Renal pelvis (tissue), 4 donors: ENCODE results near the gene TPP2. TPM values are rescaled to one million over a fixed set of nuclear protein-coding genes. Genes with fewer than 3 reads are reported as not detected.
A peak's percentile ranks its signal among the peaks of the same experiment; 100 is the strongest.

Source experiments
- DNase-seq: peaks from one replicate; pipeline ENCODE4 v3.0.0-alpha.2; 2013
- polyA plus RNA-seq, 3 donors: library from polyadenylated mRNA; unstranded; fragments of 120-200 nt; gene quantifications; one replicate each; pipeline ENCODE4 v1.2.1, GENCODE V29; 2013; ENCODE audit not compliant: insufficient read length in 3 of 3

The TPP2 gene
- polyA plus RNA-seq, 3 donors: 53.2 to 61.5 (median 59.3) TPM

DNA sequence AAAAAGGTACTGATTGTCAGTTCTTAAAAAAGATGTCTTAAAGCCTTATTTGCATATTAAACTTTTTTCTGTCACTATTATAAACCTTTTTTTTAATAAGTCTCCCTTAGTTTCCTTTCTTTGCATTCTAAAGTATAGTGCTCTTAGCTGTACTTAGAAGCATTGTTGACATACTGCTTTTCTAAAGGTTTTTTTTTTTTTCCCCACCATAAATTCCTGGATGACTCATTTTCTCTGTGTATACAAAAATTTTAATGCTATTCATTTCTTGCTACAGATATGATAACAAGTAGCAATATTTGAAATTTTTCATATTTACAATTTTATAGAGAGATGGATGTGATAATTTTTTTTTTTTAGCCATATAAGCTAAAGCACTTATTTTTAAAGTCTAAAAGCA lies 54.6 kb downstream of the TPP2 start:
- no peak for DNase-seq

DNA sequence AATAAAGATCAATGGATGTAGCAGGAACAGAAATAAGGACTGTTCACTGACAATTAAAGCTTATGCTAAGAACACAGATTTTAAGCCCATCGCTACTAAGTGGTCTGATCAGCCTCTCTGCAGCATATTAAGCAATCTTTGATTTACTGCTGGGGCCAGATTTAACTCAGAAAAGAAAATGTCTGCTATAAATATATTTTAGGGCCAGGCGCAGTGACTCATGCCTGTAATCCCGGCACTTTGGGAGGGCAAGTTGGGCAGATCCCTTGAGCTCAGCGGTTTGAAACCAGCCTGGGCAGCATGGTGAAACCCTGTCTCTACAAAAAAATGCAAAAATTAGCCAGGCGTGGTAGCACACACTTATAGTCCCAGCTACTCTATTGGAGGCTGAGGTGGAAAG lies 55.1 kb downstream of the TPP2 start:
- no peak for DNase-seq

DNA sequence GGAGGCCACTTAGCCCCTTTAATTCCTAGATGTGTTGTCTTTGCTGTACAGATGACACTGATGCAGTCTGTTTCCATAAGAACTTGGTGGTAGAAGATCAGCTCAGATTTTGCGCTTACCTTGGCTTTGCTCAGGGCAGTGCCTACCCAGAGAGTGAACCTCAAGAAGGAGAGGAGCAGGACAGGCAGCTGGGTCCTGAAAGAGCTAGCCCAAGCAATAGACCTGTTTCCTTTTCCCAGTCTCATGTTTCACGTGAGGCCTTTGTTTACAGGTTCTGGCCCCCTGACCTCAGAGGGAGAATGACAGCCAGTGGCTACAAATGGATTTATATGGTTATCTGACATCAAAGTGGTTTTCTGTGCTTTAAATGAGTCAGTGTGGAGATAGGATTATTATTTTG lies 58.0 kb downstream of the TPP2 start:
- DNase-seq: no peak

DNA sequence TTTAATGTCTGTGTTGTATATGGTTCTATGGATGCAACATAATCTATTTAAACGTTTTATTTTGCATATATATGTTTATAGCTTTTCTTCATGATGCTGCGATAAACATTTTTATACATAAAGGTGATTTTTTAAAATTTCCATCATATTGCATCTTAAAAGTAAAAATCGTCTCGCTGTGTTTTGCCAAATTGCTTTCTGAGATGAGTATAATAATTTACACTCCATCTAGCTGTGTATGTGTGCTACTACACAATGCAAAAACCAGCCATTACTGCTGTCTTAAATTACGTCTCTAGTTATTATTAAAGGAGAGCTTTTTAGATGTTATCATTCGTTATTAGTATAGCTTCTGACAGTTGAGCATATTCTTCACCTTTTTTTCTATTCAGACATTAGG lies 60.8 kb downstream of the TPP2 start:
- DNase-seq: no peak

DNA sequence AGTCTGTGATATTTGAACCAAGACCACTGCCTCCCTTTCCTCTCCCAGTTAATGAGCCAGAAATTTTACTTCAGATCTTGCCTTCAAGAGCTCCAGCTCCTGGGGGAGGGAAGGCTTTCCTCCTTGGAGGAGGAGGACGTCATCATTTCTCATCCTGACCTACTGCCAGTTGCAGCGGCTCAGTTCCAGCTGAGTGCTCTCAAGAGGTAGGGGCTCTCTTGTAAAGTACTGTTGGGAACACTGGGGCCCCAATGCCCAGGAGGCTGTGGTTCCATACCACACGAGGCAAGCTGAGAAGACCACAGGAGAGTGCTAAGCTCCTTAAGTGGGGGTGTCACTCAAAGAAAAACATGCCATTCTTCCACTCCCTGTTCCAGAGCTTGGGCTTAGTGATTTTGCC lies 61.9 kb downstream of the TPP2 start:
- peak; percentile 62 for DNase-seq

DNA sequence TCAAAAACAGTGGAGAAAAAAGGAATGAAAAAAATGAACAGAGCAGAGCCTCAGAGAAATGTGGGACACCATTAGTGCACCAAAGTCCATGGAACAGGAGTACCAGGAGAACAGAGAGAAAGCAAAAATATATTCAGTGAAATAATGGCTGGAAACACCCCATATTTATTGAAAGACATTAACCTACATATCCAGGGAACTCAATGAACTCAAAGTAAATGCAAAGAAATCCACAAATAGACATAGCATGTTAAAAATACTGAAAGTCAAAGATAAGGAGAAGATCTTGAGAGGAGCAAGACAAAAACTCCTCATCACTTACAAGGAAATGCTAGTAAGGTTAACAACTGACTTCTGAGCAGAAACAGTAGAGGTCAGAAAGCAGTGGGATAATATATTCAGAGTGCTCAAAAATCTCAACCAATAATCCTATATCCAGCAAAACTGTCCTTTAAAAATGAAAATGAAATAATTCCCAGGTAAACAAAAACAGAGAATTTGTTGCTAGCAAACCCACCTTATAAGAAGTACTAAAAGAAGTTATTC lies 62.5 kb downstream of the TPP2 start:
- DNase-seq: no peak

DNA sequence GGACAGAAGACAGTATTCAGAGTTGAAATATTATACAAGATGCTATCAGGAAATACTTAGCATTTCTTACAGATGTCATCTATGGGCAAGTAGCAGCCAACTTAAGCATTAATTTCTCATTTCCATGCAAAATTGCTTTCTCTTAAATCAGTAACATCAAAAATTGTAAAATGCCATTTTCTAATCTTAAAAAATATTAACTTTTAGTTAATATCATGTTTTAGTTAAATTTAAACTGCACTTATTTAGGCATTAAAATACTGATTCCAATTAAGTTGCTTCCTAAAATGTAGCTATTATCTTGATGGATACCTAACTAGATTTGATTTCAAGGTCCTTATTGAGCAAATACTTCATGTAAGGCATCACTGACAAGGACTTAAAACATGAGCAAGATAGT lies 70.2 kb downstream of the TPP2 start:
- no peak for DNase-seq

DNA sequence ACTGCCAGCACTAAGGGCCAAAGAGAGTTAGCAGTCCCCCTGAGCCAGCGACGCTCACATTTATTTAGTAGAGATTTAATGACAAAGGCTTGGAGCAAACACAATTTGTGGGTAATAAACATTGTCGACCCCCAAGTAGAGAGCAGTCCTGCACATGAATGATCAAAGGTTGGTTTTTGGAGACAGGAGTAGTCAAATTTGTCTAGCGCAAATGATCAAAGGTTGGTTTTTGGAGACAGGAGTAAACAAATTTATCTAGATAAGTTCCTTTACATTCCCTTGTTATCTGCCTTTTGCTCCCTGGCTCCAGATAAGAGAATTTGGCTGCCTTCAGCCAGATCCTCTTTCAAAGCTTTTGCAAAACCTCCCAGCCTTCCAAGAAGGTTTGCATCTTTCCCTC lies 71.1 kb downstream of the TPP2 start:
- DNase-seq: no peak

DNA sequence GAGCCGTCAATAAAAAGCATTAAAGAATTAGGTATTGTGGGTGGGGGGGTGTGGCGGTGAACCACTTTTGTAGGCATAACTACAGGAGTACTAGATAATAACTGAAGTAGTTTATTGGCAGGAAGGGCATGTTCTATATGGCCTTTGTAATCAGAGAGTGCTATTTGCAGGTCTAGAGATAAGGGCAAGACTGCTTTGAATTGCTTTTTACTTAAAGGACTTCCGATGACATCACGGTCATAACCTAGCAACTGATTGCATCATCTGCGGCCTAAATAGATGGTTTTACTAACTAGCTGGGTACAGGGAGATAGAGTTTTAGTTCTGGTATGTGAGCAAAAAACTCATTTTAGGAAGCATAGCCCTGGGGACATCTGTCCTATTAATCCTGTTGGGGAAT lies 73.3 kb downstream of the TPP2 start:
- DNase-seq: no peak

DNA sequence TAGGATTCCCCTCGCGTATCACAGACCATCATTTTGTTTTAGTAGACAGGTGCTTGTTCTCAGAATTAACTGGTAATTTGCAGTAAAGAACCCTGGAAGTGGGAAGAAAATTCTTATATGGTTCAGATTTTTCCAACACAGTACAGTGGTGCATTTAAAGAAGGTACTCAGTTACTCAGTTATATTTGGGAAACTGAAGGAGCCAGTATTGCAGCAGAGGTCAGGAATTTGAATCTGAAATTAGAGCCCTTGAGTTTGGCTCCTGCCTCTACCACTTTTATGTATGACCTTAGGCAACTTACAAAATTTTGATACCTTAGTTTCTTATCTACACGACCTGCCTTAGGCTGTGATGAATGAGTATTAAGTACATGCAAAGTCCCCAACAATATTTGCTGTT lies 78.3 kb downstream of the TPP2 start:
- no peak for DNase-seq

DNA sequence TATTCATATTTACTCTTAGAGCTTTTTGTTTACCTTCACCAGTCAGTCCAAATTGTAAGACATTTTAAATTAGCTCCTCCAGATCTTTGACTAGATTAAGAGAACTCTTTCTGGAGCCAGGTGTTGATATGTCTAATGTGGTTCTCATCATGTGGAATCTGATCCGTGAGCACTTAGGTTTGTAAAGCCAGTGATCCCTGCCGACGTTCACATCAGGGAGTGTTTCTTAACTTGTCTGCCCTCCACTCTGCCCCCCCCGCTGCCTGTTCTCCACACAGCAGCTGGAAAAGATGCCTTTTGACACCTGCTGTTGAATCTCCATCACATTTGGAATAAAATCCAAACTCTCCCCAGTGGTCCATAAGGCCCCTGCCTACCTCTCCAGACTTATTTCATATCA lies 80.3 kb downstream of the TPP2 start:
- peak; percentile 60 for DNase-seq

DNA sequence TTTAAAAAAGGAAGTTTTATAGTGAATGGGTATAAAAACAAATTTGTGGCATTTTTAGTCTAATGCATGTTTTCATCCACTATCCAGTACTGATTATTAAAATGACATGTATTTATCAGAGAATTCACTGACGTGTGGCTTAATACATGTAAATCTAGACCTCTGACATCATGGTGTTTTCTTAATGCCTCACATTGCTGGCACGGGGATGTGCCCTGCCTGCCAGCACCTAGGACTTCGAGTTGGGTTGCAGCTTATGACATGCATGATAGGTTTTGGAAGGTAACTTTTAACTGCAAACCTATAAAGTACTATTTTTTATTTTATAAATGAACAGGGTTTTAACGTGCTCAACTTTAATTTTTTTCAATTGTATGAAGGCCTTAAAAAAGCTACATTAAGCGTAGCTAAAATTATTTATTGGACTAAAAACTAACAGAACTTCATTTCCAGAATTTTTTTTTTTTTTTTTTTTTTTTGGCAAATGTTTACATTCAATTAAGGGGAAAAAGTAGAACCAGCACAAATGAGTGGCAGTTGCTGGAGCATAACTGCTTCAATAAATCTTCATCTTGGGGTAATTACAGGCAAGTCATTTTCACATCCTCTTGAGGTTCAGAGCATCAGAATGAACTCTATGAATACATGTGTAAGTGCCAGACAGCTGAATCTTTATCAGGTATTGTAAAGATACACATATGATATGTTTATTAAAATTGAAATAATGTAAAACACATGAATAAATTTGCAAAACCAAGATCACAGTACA lies 81.7 kb downstream of the TPP2 start:
- peak; percentile 54 for DNase-seq

DNA sequence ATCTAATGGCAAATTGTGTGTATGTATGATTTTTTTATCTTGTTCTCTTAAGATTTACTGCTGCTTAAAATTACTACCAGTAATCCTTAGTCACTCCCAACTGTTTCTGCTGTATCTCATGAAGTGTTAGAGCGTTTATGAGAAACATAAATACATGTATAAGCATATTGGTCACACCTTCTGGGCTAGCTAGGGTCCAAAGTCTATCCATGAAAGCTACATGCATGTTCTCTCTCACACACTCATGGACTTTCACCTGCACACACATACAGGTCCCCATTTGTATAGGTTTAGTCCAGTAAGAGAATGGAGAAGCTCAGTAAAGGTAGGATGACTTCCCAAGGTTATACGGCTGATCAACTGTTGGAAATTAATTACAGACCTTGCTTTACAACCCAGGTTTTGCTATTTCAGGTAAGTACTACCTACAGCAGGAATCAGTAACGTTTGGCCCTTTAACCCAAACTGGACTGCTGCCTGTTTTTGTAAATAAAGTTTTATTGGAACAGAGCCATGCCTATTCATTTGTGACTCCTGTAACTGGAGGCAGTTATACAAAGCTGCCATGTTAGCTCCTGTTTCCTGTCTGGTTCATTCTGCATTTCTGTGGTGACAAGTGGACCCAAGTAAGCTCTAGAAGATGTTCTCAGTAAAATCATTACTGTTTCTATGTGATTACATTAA lies 82.8 kb downstream of the TPP2 start:
- DNase-seq: no peak

DNA sequence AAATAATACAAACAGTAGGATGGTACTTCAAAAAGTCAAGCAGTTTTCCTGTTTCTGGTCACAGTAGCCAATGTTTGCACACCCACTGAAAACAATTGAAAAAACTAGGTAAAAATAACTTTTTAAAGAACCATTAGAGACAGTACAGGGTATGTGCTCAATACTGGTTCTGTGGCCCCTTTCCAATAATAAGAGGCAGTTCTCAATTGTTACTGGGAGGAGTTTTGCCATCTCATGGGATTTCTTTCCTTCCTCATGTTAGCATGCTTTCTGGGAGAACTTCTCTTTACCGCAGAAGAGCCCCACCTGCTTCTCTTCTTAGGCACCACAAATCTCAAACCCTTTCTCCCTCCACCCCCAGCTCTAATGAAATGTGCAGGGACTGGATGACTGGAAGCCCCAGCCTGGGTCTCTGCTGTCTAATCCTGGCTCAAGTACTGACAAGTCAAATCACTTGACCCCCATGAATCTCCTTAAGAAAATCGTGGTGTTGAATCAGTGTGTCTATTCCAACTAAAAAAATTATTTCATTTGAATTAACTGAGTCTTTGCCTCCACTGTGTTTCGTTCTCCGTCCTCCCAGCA lies 83.4 kb downstream of the TPP2 start:
- DNase-seq: no peak

DNA sequence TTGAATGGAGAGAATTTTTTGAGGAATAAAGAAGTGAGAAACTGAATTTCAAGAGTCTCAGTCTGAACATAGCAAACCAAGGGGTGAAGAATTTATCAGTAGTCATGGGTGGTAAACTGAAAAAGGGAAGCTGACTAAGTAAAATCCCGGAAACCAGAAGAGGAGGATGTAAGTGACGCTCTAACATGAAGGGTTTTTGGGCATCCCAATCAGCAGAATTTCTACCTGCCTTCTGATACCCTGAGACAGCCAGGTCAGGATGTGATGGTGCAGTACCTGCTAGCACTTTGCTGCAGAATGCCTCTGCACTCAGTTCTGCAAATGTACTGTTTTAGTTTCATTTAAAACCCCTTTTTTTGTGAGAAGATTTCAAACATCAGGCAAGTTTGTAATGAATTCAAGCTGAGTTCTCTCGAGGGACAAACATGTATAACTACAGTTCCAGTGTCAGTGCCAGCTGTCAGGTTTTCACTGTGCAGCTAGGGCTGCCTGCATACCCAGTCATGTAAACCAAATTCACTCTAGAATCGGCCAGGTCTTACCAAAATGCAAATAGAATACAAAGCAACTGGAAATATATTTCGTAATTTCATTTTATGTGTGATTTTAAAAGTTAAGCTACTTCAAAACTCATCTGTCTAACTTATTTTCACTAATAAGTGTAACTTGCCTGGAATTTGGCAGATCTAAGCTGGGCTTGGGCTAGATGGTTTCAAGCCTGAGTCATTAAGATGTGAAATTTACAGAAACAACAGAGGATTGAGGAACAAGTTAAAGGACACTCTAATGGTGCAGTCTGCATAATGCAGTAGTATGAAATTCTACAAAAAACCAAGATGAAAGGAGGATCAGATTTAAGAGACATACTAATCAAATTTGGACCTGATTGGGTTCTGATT lies 84.3 kb downstream of the TPP2 start:
- DNase-seq: no peak

DNA sequence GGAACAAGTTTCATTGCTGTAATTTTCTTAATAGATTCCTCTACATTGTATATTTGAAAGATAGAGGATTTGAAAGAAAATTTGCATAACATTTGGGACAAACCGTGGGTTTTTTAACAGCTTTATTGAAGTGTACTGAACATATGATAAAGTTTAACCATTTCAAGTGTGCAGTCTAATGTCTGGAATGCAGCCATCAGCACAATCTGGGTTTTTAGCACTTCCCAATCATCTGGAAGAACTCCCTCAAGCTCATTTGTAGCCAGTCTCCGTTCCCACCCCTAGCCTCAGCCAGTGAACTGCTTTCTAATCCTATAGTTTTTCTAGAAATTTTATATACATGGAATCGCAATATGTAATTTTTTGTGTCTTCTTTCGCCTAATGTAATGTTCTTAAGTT lies 85.4 kb downstream of the TPP2 start:
- DNase-seq: no peak

DNA sequence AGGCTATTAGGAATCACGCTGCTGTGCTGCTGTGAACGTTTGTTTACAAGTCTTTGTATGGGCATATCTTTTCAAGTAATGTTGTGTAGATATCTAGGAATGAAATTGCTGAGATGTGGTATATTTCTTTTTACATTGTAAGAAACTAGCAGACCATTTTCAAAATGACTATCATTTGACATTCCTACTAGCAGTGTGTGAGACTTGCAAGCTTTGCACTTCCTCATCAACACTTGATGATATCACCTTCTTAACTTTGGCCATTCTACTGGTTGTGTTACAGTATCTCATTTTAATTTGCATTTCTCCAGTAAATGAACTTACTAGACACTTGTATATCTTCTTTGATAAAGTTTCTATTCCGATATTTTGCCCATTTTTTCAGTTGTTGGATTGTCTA lies 85.9 kb downstream of the TPP2 start:
- DNase-seq: no peak

DNA sequence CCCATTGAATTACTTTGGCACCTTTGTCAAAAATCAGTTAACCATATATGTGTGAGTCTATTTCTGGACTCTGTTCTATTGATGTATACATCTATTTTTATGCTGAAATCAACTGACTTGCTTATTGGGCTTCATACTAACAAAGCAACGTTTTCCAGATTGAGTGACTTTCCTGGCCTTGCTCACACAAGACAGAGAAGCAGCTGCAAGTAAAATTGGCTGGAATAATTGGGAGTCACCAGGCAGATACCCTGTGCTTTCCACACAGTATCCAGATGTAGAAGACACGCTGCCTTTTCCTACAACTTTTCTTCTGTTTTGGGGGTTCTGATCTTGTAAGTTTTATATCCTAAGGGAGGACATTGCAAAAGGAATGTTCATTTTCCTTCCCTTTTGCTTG lies 86.9 kb downstream of the TPP2 start:
- no peak for DNase-seq

DNA sequence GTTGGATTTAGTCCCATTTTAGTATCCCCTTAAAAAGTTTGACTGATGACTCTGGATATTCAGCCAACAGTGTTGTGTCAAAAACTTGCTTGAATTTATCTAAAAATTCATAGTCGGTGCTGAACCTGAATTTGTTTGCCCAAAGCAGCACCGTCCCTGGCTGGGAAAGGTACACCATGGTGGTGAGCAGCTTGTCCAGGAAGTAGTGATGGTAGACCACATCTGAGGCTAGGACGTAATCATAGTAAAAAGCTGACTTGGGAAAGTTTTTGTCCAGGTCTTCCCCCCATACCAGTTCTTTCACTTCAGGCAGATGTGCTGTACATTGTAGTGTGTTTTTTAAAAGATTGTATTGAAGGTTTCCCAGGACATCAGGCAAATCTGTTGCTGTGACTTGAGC lies 89.2 kb downstream of the TPP2 start:
- DNase-seq: no peak

DNA sequence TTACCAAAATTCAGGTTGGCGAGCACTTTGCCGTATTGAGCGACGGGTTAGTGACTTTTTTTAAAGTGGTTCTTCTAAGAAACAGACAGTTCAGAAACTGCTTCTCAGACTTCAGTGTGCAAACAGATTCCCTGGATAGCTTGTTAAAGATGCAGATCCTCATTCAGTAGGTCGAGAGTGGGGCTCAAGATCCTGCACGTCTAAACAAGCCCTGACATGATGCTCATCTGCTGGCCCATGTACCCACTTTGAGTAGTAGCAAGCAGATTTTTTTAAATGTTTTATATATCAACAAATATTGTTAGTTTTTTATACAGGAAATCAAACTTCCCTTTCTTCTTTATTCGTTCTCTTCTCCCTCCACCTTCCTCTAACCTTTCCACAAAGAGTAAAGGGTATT lies 90.7 kb downstream of the TPP2 start:
- DNase-seq: no peak

DNA sequence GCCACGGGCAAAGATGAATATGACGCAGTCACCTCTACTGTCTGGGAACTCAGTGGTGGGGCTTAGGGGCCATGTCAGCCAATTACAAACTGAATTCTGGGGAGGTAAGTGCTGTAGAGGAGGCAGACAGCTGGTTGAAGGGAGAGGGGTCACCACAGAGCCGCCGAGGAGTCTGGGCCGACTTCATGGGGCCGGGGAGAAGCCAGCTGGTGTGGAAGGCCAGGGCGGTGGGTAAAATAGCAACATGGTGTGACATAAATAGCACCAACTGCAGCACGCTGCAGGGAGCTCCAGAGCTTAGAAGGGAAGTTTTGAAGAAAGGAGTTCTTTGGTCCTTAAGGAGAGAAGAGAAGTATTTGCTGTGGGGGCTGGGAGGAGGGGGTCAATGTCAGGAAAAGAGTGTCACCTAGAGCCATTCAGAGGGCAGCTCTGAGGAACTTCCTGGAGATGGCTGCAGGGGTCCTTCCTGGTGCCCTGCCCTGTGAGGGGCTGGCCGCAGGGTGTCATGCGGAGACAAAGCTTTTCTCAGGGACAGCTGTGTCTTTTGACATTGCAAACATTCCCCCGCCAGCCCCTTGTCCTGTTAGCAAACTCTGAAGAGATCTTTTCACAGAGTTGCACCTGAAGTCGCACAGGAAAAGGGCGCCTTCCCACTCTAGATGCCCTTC lies 91.7 kb downstream of the TPP2 start:
- no peak for DNase-seq

DNA sequence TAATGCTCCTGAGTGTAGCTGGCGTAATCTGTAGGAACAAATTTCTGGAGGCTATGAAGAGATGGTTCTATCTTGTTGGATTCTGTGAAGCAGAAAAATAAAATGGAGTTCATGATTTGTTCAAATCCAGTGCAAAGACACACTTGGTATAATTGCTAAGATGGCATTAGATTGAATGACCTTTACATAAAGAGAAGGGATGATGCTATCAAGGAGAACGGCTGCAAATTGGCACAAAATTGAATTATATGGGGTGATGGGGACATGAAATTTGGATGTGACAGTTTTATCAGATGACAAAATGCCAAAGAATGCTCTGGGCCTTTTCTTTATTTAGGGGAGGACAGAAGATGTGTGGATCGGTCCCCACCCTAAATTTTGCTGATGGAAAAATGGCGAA lies 94.1 kb downstream of the TPP2 start:
- no peak for DNase-seq
